Measurements from ENCODE around the gene SNRPB2. TPM values are rescaled to one million over a fixed set of nuclear protein-coding genes. Genes with fewer than 3 reads are reported as not detected.

Gene SNRPB2
- total RNA-seq: 57.5 TPM

DNA sequence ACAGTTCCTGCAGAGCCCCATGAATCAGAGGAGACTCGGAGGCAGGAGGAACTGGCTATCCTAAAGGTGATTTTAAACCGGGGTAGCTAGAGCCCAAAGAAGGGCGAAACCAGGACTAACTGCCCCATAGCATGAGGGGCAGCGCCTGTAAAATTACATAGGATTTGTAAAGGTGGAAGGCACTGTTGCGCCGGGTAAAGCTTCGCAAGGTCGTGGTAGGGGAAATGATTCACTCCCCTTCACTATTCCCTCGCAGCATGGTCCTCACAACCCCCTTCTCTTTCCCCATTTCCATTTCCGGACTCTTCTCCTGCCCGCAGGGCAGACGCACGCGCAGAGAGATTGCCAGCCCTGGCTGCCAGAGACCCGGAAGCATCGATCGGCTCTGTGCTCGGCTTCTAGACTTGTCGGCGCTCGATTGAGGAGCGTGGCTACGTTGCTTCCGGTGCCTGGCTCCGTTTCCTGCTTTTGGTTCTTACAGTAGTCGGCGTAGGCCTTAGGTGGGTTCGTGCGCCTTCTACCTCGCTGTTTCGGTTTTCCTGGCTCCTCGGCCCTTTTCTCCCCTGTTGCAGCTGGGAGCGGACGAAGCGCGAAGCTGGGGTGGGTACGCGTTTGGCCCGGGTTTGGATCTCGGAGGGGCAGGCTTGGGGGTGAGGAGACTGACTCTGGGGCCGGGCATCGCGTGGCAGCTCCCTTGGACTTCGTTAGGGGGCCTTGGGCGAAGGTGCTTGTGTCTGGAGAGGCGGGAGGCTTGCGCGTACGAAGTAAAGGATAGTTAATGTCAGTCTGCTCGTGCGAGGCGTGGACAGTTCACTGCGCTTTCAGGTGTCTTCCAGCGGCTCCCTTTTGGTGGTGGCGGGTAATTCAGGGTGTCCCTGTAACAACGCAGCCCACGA lies at the start of gene SNRPB2:
Gene SNRPB2 (plus strand): TSS at position 462 of the 896 bp plus-strand sequence. CDS start 1,677 bp downstream, outside the sequence.
- no peaks in the 10 kb centered on the region for H3K9me3 ChIP-seq (ENCODE audit: low read depth, low read length)
- peaks cover 26% of the 10 kb centered on the region for H3K4me1 ChIP-seq (ENCODE audit: insufficient read depth, low read length)

GRCh38 chr20:16684416-16684815 lies 45.4 kb upstream of the SNRPB2 start:
- Histone ChIP-seq H3K27me3 (ENCODE audit: insufficient read depth, low read length) (no peaks in the 10 kb centered on the region), H3K9me3 (ENCODE audit: low read depth, low read length) (no peaks in the 10 kb centered on the region), H3K4me1 (ENCODE audit: insufficient read depth, low read length) (no peaks in the 10 kb centered on the region), H3K4me3 (ENCODE audit: low read length) (no peak overlapping the region)

More for the DNA sequence above, at the start of gene SNRPB2:
- Histone ChIP-seq H3K27me3 (ENCODE audit: insufficient read depth, low read length) (peaks cover 34% of the 10 kb centered on the region), H3K4me3 (ENCODE audit: low read length) (peak within 1 kb of the TSS; percentile 92)

GRCh38 chr20:16689906-16690305 lies 39.9 kb upstream of the SNRPB2 start:
- H3K4me3 ChIP-seq (ENCODE audit: low read length): no peak overlapping the region
- no peaks in the 10 kb centered on the region for H3K9me3 ChIP-seq (ENCODE audit: low read depth, low read length)
- no peaks in the 10 kb centered on the region for H3K4me1 ChIP-seq (ENCODE audit: insufficient read depth, low read length)
- H3K27me3 ChIP-seq (ENCODE audit: insufficient read depth, low read length): no peaks in the 10 kb centered on the region

GRCh38 chr20:16691381-16691780 lies 38.4 kb upstream of the SNRPB2 start:
- H3K4me3 ChIP-seq (ENCODE audit: low read length): no peak overlapping the region
- no peaks in the 10 kb centered on the region for H3K4me1 ChIP-seq (ENCODE audit: insufficient read depth, low read length)
- H3K27me3 ChIP-seq (ENCODE audit: insufficient read depth, low read length): no peaks in the 10 kb centered on the region
- H3K9me3 ChIP-seq (ENCODE audit: low read depth, low read length): no peaks in the 10 kb centered on the region

- H3K9me3 ChIP-seq (ENCODE audit: low read depth, low read length): no peaks in the 10 kb centered on the region
- no peak overlapping the region for H3K4me3 ChIP-seq (ENCODE audit: low read length)
- H3K27me3 ChIP-seq (ENCODE audit: insufficient read depth, low read length): no peaks in the 10 kb centered on the region
- no peaks in the 10 kb centered on the region for H3K4me1 ChIP-seq (ENCODE audit: insufficient read depth, low read length)
These were observed 37.8 kb upstream of the SNRPB2 start for GRCh38 chr20:16692009-16692408.

- Histone ChIP-seq H3K4me3 (ENCODE audit: low read length) (no peak overlapping the region), H3K4me1 (ENCODE audit: insufficient read depth, low read length) (no peaks in the 10 kb centered on the region), H3K9me3 (ENCODE audit: low read depth, low read length) (no peaks in the 10 kb centered on the region), H3K27me3 (ENCODE audit: insufficient read depth, low read length) (no peaks in the 10 kb centered on the region)
These were observed 37.4 kb upstream of the SNRPB2 start for GRCh38 chr20:16692442-16692841.

DNA sequence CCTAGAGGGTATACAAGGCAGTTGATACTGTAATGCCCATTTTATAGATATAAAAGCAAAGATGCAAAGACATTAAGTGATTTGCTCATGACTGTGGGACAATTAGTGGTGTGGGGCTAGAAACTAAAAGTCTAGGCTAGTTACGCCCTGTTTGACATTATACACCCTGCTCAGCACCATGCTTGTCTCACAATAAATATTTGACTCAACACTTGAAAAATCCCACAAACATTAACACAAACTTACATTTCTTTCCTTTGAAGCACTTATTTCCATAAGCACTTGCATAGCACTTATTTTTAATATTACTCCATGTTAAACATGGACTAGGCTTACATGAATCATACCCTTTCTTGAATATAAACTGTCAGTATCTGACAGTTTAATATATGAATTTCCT lies 36.5 kb upstream of the SNRPB2 start:
- Histone ChIP-seq H3K4me1 (ENCODE audit: insufficient read depth, low read length) (no peaks in the 10 kb centered on the region), H3K9me3 (ENCODE audit: low read depth, low read length) (no peaks in the 10 kb centered on the region), H3K27me3 (ENCODE audit: insufficient read depth, low read length) (no peaks in the 10 kb centered on the region), H3K4me3 (ENCODE audit: low read length) (no peak overlapping the region)

- Histone ChIP-seq H3K27me3 (ENCODE audit: insufficient read depth, low read length) (no peaks in the 10 kb centered on the region), H3K9me3 (ENCODE audit: low read depth, low read length) (no peaks in the 10 kb centered on the region), H3K4me1 (ENCODE audit: insufficient read depth, low read length) (no peaks in the 10 kb centered on the region), H3K4me3 (ENCODE audit: low read length) (no peak overlapping the region)
These were observed 35.7 kb upstream of the SNRPB2 start for GRCh38 chr20:16694161-16694560.

DNA sequence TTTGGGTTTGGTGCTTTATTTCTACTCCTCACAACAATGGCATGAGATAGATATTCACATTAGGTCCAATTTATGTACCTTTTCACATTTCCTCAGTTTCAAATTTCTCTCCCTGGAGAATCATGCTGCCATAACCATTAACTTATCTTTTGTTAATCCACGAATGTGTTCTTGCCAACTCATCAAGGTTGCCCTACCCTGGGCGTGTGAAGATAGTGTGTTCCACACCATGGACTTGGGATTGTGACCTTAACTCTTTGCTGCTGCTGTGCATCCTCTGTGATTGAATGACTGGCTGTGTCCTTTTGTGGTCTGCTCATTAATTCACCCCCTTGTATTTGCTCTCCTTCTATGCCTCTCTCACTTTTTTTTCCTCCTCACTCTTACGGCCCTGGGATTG lies 34.2 kb upstream of the SNRPB2 start:
- H3K4me3 ChIP-seq (ENCODE audit: low read length): no peak overlapping the region
- no peaks in the 10 kb centered on the region for H3K9me3 ChIP-seq (ENCODE audit: low read depth, low read length)
- H3K4me1 ChIP-seq (ENCODE audit: insufficient read depth, low read length): no peaks in the 10 kb centered on the region
- H3K27me3 ChIP-seq (ENCODE audit: insufficient read depth, low read length): no peaks in the 10 kb centered on the region

GRCh38 chr20:16699293-16699692 lies 30.5 kb upstream of the SNRPB2 start:
- no peaks in the 10 kb centered on the region for H3K4me1 ChIP-seq (ENCODE audit: insufficient read depth, low read length)

DNA sequence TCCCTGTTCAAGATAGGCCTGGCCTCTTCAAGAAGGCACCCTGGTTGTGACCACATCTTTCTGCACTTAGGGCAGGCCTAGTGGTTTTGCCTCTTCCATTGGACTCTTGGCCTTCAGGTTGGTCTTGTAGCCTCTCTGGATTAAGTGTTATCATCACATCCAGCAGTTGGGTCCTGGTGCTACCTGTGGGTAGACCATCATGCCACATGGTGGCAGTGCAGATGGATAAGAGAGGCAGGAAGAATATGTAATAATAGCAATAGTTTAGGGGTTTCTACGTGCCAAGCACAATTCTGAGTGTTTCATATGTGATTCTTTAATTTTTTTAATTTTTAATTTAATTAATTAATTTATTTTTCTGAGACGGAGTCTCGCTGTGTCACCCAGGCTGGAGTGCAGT lies 28.5 kb upstream of the SNRPB2 start:
- no peak overlapping the region for H3K4me3 ChIP-seq (ENCODE audit: low read length)
- H3K27me3 ChIP-seq (ENCODE audit: insufficient read depth, low read length): no peaks in the 10 kb centered on the region
- H3K9me3 ChIP-seq (ENCODE audit: low read depth, low read length): no peaks in the 10 kb centered on the region
- no peaks in the 10 kb centered on the region for H3K4me1 ChIP-seq (ENCODE audit: insufficient read depth, low read length)

More at GRCh38 chr20:16699293-16699692, 30.5 kb upstream of the SNRPB2 start:
- Histone ChIP-seq H3K9me3 (ENCODE audit: low read depth, low read length) (no peaks in the 10 kb centered on the region), H3K4me3 (ENCODE audit: low read length) (no peak overlapping the region), H3K27me3 (ENCODE audit: insufficient read depth, low read length) (no peaks in the 10 kb centered on the region)

GRCh38 chr20:16703570-16703969 lies 26.3 kb upstream of the SNRPB2 start:
- no peak overlapping the region for H3K4me3 ChIP-seq (ENCODE audit: low read length)
- no peaks in the 10 kb centered on the region for H3K9me3 ChIP-seq (ENCODE audit: low read depth, low read length)
- H3K27me3 ChIP-seq (ENCODE audit: insufficient read depth, low read length): no peaks in the 10 kb centered on the region
- peaks cover 7% of the 10 kb centered on the region for H3K4me1 ChIP-seq (ENCODE audit: insufficient read depth, low read length)

GRCh38 chr20:16707674-16708073 lies 22.2 kb upstream of the SNRPB2 start:
- no peak overlapping the region for H3K4me3 ChIP-seq (ENCODE audit: low read length)

DNA sequence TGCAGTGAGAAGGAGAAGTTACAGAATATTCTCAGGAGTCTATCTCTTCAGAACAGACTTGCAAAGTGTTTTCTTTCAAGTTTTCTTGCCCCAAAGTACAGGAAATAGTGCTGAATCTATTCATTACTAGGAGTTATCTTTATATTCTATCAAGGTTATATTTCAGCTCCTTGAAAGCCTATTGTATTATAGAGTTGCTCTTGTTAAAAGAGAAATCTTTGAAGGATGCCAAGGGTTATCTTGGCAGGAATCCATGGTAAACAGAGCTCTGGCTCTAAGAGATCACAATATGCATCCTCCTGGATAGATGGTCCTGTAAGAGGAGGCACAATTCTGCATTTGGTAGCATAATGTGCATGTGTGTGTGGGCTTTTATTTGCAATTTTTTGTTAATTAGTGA lies 21.2 kb upstream of the SNRPB2 start:
- Histone ChIP-seq H3K9me3 (ENCODE audit: low read depth, low read length) (no peaks in the 10 kb centered on the region), H3K27me3 (ENCODE audit: insufficient read depth, low read length) (no peaks in the 10 kb centered on the region), H3K4me1 (ENCODE audit: insufficient read depth, low read length) (peaks cover 30% of the 10 kb centered on the region), H3K4me3 (ENCODE audit: low read length) (no peak overlapping the region)

More at GRCh38 chr20:16707674-16708073, 22.2 kb upstream of the SNRPB2 start:
- Histone ChIP-seq H3K9me3 (ENCODE audit: low read depth, low read length) (no peaks in the 10 kb centered on the region), H3K27me3 (ENCODE audit: insufficient read depth, low read length) (no peaks in the 10 kb centered on the region), H3K4me1 (ENCODE audit: insufficient read depth, low read length) (peaks cover 30% of the 10 kb centered on the region)

GRCh38 chr20:16709017-16709416 lies 20.8 kb upstream of the SNRPB2 start:
- Histone ChIP-seq H3K9me3 (ENCODE audit: low read depth, low read length) (no peaks in the 10 kb centered on the region), H3K4me3 (ENCODE audit: low read length) (no peak overlapping the region), H3K27me3 (ENCODE audit: insufficient read depth, low read length) (no peaks in the 10 kb centered on the region), H3K4me1 (ENCODE audit: insufficient read depth, low read length) (peaks cover 30% of the 10 kb centered on the region)

DNA sequence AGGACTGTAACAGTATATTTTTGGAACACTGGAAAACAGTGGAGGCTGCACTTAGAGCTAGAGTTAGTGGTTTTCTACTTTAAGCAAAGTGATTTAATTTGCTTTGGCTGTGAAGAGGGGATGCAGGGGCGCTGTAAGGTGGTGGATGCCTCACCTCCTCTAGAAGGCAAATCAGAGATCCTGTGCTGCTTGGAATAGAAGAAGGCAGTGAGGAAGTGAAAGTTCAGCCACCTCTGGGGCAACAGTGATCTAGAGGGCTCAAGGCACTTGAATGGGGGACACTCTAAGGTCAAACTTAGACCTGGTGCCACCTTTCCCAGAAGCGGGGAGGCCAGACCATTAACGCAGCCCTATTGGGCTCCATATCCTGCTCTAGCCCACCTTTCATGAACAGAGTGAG lies 19.0 kb upstream of the SNRPB2 start:
- Histone ChIP-seq H3K9me3 (ENCODE audit: low read depth, low read length) (no peaks in the 10 kb centered on the region), H3K4me1 (ENCODE audit: insufficient read depth, low read length) (peaks cover 30% of the 10 kb centered on the region), H3K27me3 (ENCODE audit: insufficient read depth, low read length) (no peaks in the 10 kb centered on the region), H3K4me3 (ENCODE audit: low read length) (no peak overlapping the region)

All from mononuclear cell (primary cell).